Ovary (tissue), 3 donors: ENCODE results near the gene RAB14.

Source experiments
- EP300 ChIP-seq: sonication (generic); formaldehyde crosslinking; IDR thresholded peaks from one replicate; pipeline ENCODE4 v1.6.1; 2017; ENCODE audit warnings: antibody characterized with exemption
- POLR2A ChIP-seq: fragments of 450-650 bp; IDR thresholded peaks from one replicate; pipeline ENCODE4 v1.6.1; 2017; ENCODE audit warnings: antibody characterized with exemption, mild to moderate bottlenecking, moderate library complexity
- TF ChIP-seq, protein P1 (sequence below), 3 donors: fragments of 450-650 bp in 2 of 3; fragments of 200-600 bp in 1 of 3; IDR thresholded peaks; one replicate each; pipeline versions ENCODE4 v1.5.1 to v1.8.0; 2016 to 2022; ENCODE audit warnings: antibody characterized with exemption in 3 of 3, mild to moderate bottlenecking in 1 of 3
- donor health status: DM: no; HTN: no; CAD: no.

DNA sequence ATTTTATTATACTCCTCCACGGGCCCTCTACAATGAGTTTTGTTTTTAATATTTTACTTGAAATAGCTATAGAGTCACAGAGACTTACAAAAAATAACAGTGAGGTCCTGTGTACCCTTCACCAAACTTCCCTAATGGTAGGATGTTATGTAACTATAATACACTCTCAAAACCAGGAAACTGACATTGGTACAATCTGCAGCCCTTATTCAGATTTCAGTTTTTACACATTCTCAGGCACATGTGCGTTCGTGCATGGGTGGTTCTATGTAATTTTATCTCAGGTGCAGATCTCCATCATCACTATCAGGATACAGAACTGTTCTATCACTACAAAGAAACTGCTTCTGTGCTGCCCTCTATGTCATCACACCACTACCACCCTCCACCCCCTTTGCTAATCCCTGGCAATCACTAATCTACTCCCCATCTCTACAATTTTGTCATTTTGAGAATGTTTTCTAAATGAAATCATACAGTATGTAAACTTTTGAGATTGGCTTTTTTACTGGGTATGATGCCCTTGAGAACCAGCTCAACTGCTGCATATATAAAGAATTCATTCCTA lies 16.4 kb downstream of the RAB14 start:
- TF ChIP-seq, protein P1, sequence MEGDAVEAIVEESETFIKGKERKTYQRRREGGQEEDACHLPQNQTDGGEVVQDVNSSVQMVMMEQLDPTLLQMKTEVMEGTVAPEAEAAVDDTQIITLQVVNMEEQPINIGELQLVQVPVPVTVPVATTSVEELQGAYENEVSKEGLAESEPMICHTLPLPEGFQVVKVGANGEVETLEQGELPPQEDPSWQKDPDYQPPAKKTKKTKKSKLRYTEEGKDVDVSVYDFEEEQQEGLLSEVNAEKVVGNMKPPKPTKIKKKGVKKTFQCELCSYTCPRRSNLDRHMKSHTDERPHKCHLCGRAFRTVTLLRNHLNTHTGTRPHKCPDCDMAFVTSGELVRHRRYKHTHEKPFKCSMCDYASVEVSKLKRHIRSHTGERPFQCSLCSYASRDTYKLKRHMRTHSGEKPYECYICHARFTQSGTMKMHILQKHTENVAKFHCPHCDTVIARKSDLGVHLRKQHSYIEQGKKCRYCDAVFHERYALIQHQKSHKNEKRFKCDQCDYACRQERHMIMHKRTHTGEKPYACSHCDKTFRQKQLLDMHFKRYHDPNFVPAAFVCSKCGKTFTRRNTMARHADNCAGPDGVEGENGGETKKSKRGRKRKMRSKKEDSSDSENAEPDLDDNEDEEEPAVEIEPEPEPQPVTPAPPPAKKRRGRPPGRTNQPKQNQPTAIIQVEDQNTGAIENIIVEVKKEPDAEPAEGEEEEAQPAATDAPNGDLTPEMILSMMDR (IDR thresholded peaks at IDR 0.05) = no peak
- TF ChIP-seq POLR2A = no peak
- TF ChIP-seq EP300 = no peak
